DMS53 (cell line): ENCODE measurements around the gene GPR171.
"Not testable (repeated sequence)": the region's sequence is repeated elsewhere in the genome, so short reads cannot be mapped to it uniquely, and the experiment has no call there.

Source experiments
- DNase-seq: peaks from one replicate; lab custom pipeline; 2025; lab: John Stamatoyannopoulos, UW

Gene GPR171

DNA sequence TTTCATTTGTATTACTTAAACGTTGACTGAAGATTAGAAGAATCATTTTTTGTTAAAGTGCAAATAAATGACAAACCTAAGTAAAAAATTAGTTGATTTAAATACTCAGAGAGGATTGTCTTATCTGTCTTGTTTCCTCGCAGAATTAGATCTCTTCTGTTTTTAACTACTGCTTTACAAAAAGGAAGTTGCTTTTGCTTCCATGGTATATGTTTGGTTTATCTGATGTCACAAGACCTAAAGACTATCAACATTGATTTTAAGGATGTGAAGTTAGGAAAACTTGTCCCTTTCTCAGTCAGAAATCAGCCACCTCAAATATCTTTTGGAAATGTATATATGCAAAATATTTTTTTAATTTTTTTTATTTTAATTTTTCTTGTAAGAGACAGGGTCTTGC is 28.7 kb downstream of the GPR171 start:
- no peak for DNase-seq

DNA sequence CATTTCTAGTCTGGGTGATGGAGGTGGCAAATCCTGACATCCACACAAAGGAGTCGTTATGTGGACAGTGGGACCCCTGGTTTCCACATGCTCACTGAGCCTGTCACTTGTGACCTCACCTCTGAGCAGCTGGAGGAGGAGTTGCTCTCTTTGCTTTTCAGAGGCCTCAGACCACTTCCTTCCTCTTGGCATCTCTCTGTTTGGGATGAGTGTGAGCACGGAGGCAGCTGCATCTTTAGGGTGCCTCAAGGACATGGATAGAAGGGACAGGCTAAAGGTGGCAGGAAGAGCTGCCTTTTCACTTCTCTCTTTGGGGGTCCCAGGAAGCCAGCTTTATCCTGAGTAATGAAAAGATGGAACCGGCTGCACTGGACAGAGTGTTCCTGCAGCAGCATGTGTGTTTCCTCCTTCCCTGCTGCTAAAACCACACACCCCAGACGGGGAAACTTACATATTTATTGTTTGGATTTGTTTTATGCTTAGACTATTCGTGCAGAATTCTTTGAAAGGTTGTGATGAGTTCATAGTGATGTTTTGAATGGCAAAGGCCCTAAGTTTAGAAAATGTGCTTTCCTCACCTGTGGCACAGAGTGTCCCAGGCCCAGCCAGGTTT is 31.8 kb downstream of the GPR171 start:
- DNase-seq: no peak

- DNase-seq: not testable (repeated sequence)
Measured at GRCh38 chr3:151169948-151170679, 32.9 kb downstream of the GPR171 start.

GRCh38 chr3:151169262-151169947 is 33.6 kb downstream of the GPR171 start:
- no peak for DNase-seq

DNA sequence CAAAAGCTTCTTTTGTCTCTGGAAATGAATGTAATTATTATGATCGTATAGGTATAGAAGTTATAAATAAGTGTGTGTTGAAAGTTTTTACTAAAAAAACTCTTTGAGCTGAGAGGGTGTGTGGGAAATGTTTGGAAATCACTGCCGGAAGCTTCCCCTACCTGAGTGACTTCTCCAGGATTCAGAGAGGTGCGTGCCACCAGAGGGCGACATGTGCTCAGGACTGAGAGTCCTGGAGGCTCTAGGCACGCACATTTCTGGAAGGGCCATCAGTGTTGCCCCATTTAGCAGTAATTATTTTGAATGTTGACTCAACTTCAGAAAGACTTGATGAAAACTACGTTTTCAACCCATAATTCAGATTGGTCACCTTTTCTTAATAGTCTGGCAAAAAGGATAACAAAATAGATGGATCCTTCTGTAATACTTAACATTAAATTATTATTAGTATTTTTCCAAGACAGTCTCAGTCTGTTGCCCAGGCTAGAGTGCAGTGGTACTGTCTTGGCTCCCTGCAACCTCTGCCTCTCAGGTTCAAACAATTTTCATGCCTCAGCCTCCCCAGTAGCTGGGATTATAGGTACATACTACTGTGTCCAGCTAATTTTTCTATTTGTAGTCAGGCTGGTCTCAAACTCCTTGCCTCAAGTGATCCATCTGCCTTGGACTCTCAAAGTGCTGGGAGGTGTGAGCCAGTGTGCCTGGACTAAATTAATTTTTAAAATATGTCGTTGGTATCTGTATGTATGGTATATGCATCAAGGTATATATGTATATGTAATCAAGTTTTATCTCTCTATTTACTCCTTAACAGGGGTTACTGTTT is 34.5 kb downstream of the GPR171 start:
- DNase-seq: peak; percentile 74

DNA sequence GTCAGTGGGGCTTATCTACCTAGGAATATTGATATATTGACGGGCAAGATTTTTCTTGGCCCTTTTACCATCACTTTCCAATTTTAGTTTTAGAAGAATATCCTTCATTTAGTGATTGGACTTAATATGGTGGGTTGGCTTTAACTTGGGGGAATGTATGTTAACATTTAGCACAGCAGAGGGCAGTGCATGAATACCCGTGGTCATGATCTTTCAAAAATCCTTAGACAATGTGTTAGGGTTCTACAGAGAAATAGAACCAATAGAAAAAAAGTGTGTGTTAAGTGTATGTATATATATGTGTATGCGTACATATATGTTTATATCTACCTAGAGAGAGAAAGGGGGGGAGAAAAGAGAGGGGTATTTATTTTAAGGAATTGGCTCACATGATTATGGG is 36.9 kb downstream of the GPR171 start:
- no peak for DNase-seq

- no peak for DNase-seq
Measured at GRCh38 chr3:151165226-151165625, 37.8 kb downstream of the GPR171 start.

DNA sequence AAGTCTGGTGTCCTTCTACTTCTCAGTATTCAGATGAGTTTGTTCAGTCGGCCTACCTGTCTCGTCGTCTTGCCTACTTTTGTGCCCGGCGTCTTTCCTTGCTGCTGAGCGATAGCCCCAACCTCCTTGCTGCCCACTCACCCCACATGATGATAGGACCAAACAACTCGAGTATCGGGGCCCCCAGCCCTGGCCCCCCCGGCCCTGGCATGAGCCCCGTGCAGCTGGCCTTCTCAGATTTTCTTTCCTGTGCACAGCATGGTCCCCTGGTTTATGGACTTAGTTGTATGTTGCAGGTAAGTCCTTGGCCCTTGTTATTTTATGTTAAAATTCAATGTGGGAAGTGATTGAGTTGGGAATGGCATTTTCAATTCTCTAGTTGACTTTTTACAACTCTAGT is 43.2 kb downstream of the GPR171 start:
- no peak for DNase-seq

- DNase-seq: peak; percentile 82
Measured at GRCh38 chr3:151156618-151157216, 46.3 kb downstream of the GPR171 start.

DNA sequence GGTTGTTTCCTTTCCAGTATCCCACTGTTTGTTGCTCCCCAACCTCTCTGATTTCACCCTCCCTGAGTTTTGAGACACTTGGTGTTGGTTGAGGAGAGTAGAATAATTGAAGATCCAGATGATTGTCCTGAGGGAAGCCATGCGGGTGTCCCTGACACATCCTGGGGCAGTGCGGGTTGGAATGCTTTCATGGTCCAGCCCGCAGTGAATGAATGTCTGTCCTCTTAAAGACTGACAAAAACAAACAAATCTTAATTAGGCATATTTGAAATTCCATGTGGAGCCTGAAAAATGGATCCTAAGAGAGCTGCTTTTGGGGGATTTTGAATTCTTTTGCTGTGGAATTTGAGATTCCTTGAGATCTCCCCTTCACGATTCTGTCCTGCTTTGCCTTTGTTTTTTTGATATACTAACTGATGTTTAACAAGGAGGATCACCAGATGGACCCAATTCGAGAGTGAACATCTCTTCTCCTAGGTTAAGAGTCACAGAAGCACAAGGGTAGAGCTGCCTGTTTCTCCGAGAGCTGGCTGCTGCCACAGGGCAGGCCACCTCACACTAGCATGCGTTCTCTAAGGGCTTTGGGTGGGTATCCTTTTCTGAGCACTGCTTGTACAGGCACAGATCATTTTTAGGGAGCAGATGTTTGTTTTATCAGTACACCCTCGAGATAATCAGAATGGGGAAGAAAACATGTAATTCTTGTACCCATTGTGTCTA is 47.4 kb downstream of the GPR171 start:
- DNase-seq: no peak

DNA sequence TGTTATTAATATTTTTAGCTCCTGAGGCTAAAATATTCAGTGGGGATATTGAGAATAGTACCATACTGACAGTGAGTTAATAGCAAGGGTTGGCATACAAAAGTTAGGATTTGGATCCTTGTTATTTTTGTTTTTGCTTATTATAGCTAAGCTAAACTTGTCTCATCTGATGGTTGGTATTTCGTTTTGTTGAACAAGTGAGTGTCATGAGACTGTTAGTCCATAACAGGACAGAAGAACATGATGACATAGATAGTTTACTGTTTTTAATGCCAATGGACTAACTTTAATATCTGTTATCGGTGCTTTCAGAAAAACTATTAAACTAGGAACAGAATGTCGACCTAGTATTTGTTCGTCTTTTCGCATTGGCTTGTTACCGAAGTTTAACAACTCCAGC is 48.5 kb downstream of the GPR171 start:
- no peak for DNase-seq

- DNase-seq: no peak
Measured at GRCh38 chr3:151152455-151153079, 50.4 kb downstream of the GPR171 start.
